Measurements from ENCODE around the gene BCS1L. TPM values are rescaled to one million over a fixed set of nuclear protein-coding genes. Genes with fewer than 3 reads are reported as not detected.

BCS1L gene
- total RNA-seq, 120 experiments from 2014 or later: 21.5 to 56.6 (median 35.8) TPM

Other genes starting within 250 kb of the BCS1L start
- gene VIL1, start 240.6 kb upstream of the BCS1L start, total RNA-seq: under 1 TPM in 5 of 120 experiments, not detected in 115; 0.08 to 0.44 (median 0.26) TPM
- 10 to 100 TPM; 15.0 to 42.8 (median 26.7) TPM for gene USP37, start 91.3 kb upstream of the BCS1L start, total RNA-seq
- gene CNOT9, start 90.8 kb upstream of the BCS1L start, total RNA-seq: 10 to 100 TPM; 27.4 to 52.0 (median 37.4) TPM
- gene PLCD4, start 51.8 kb upstream of the BCS1L start, total RNA-seq: 10 to 100 TPM in 14 of 120 experiments, 1 to 10 TPM in 106; 2.4 to 17.0 (median 6.2) TPM
- gene ZNF142, start 60 bp upstream of the BCS1L start, total RNA-seq: 10 to 100 TPM; 32.6 to 56.7 (median 43.4) TPM
- 10 to 100 TPM; 13.3 to 46.1 (median 29.1) TPM for gene RNF25, start 12.3 kb downstream of the BCS1L start, total RNA-seq
- 100 to 1,000 TPM in 18 of 120 experiments, 10 to 100 TPM in 102; 35.1 to 141 (median 75.9) TPM for gene STK36, start 12.4 kb downstream of the BCS1L start, total RNA-seq
- gene TTLL4, start 51.2 kb downstream of the BCS1L start, total RNA-seq: 100 to 1,000 TPM in 1 of 120 experiments, 10 to 100 TPM in 119; 19.5 to 103 (median 40.4) TPM
- 100 to 1,000 TPM in 1 of 120 experiments, 10 to 100 TPM in 119; 12.4 to 139 (median 33.9) TPM for gene CYP27A1, start 122.5 kb downstream of the BCS1L start, total RNA-seq
- gene PRKAG3, start 172.1 kb downstream of the BCS1L start, total RNA-seq: under 1 TPM in 2 of 120 experiments, not detected in 118; 0.44 to 0.60 TPM
- 1 to 10 TPM in 58 of 120 experiments, under 1 TPM in 56, not detected in 6; 0.31 to 4.9 (median 1.0) TPM for gene WNT6, start 200.1 kb downstream of the BCS1L start, total RNA-seq
- 1 to 10 TPM in 70 of 120 experiments, under 1 TPM in 49, not detected in 1; 0.25 to 3.3 (median 1.1) TPM for gene WNT10A, start 221.2 kb downstream of the BCS1L start, total RNA-seq